ACHN (cell line): ENCODE results near the gene GFRA1.

Experiments
- DNase-seq: peaks from one replicate; pipeline ENCODE4 v3.0.0-alpha.2; 2015
- in situ Hi-C: cut with HindIII; loops from 2 replicates; pipeline ENCODE4 v1.10.0; 2017; ENCODE audit warnings: low sequenced_read_pairs, low pct_ligation_motif_present, low pct_unique_long_range_greater_than_20kb

The GFRA1 gene

GRCh38 chr10:116210588-116211346 is 62.2 kb downstream of the GFRA1 start:
- no peak for DNase-seq
- in situ Hi-C loops = no loop called here

GRCh38 chr10:116209781-116210180 is 63.2 kb downstream of the GFRA1 start:
- no peak for DNase-seq
- in situ Hi-C loops = no loop called here

- DNase-seq = no peak
- in situ Hi-C loops = no loop called here
Measured at GRCh38 chr10:116208956-116209567, 63.9 kb downstream of the GFRA1 start.

- peak; percentile 65 for DNase-seq
- in situ Hi-C loops = no loop called here
Measured at GRCh38 chr10:116207690-116208089, 65.3 kb downstream of the GFRA1 start.

- no peak for DNase-seq
- in situ Hi-C loops = no loop called here
Measured at GRCh38 chr10:116203661-116204060, 69.3 kb downstream of the GFRA1 start.

- DNase-seq = no peak
- in situ Hi-C loops = no loop called here
Measured at GRCh38 chr10:116201670-116202430, 71.2 kb downstream of the GFRA1 start.

DNA sequence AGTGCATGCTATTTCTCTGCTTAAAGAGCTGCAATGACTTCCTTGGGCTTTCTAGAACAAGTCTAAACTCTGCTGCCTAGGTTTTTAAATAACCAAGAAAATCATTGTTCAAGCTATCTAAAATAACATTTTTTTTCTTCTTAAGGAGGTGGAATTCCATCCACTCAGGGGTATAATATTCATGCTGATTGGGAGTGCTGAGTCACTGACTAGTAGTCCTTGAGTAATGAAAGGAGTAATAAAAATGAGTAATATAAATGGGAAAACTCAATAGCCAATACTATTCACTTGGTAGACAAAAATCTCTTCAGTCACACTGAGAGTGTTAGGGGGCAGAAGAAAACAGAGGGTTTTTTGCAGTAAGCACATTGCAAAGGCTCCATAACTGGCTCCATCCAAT is 72.0 kb downstream of the GFRA1 start:
- DNase-seq = peak; percentile 23
- in situ Hi-C loops = no loop called here

GRCh38 chr10:116198676-116199035 is 74.3 kb downstream of the GFRA1 start:
- in situ Hi-C loops = no loop called here
- no peak for DNase-seq

- DNase-seq = no peak
- in situ Hi-C loops = no loop called here
Measured at GRCh38 chr10:116197946-116198675, 74.9 kb downstream of the GFRA1 start.

GRCh38 chr10:116195583-116195982 is 77.4 kb downstream of the GFRA1 start:
- DNase-seq = no peak
- in situ Hi-C loops = no loop called here

- in situ Hi-C loops = no loop called here
- DNase-seq = no peak
Measured at GRCh38 chr10:116195039-116195438, 78.0 kb downstream of the GFRA1 start.

GRCh38 chr10:116194061-116194460 is 78.9 kb downstream of the GFRA1 start:
- in situ Hi-C loops = no loop called here
- no peak for DNase-seq

- no peak for DNase-seq
- in situ Hi-C loops = no loop called here
Measured at GRCh38 chr10:116190883-116191282, 82.1 kb downstream of the GFRA1 start.

DNA sequence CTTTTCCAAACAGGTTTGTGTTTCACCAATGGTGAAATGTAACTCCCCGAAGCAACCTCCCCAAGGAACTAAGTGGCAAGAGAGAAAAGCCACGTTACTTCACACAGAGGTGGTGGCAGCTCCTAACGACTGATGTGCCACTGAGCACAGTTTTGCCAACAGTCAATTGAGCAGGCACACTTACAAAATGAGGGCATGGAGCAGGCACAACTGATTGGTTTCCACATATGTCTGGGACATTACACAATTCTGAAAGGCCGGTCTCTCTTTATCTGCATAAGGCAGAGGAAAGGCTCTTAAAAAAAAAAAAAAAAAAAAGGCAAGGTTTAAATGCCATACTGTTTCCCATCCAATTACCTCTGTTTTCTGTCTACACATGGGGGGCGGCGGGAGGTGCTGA is 86.7 kb downstream of the GFRA1 start:
- no peak for DNase-seq
- in situ Hi-C loops = no loop called here

DNA sequence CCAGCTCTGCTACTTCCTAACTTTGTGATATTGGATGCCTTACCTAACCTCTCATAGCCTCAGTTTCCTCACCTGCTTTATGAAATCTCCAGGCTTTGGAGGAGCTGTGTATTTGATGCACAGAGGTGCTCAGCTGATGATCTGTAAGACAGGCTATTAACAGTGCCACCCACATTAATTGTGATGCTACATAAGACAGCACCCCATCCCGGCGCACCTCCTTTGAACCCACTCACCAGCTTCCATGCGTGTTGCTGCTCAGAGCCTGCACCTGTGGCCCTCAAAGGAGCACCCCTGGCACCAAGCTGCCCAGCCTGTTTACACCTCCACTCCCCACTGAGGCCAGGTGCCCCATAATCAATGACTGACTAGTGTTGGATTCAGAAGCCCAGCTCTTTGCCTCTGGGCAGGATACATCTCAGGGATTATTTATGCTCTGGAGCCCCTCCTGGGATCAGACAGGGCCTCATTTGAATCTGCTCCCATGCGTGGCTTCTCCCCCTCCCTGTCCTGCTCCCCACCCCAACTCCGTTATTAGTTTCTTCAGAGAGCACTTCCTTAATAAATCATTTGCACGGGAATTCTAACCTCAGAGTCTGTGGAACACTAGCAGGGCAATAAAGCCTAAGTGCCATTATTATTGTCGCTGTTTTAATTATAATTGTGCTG is 87.7 kb downstream of the GFRA1 start:
- DNase-seq = no peak
- in situ Hi-C loops = no loop called here

- in situ Hi-C loops = no loop called here
- no peak for DNase-seq
Measured at GRCh38 chr10:116184512-116184794, 88.6 kb downstream of the GFRA1 start.

GRCh38 chr10:116183733-116184511 is 89.1 kb downstream of the GFRA1 start:
- in situ Hi-C loops = no loop called here
- DNase-seq = peak; percentile 84

DNA sequence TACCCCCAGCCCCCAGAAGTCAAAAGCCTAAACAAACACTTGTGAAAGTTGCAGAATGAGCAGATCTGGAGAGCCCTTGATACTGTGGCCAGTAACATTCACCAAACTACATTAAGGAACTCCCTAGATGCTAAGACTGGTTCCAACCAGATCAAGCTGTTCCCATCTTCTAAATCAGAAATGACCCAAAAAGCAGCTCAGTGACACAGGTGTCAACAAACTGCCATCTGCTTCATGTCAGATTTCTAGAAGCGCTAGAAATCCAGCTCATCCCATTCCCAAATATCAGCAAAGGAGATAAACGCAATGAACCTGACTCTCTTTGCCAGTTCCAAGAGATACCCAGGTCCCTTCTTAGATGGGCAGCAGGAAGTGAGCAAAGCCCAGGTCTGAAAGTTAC is 90.6 kb downstream of the GFRA1 start:
- in situ Hi-C loops = no loop called here
- DNase-seq = no peak
